Tibial nerve (tissue), 4 donors: ENCODE results near the gene VEGFA.

Source experiments
- EP300 ChIP-seq, 2 donors: sonication (generic); formaldehyde crosslinking; IDR thresholded peaks; one replicate each; pipeline ENCODE4 v1.6.1; 2017; ENCODE audit warnings: antibody characterized with exemption in 2 of 2, mild to moderate bottlenecking in 1 of 2
- POLR2A ChIP-seq, 2 donors: fragments of 450-650 bp; IDR thresholded peaks; one replicate each; pipeline ENCODE4 v1.6.1; 2017; ENCODE audit warnings: antibody characterized with exemption in 2 of 2, mild to moderate bottlenecking in 2 of 2, moderate library complexity in 2 of 2
- TF ChIP-seq, protein P1 (sequence below), 5 experiments: fragments of 200-600 bp in 3 of 5; fragments of 450-650 bp in 2 of 5; sonication (generic) in 3 of 5; IDR thresholded peaks; one replicate each; pipeline ENCODE4 v1.5.1; 2016 to 2019; ENCODE audit warnings: antibody characterized with exemption in 5 of 5, mild to moderate bottlenecking in 3 of 5, moderate library complexity in 2 of 5

- no peak for TF ChIP-seq POLR2A (IDR thresholded peaks at IDR 0.05)
- TF ChIP-seq, protein P1, sequence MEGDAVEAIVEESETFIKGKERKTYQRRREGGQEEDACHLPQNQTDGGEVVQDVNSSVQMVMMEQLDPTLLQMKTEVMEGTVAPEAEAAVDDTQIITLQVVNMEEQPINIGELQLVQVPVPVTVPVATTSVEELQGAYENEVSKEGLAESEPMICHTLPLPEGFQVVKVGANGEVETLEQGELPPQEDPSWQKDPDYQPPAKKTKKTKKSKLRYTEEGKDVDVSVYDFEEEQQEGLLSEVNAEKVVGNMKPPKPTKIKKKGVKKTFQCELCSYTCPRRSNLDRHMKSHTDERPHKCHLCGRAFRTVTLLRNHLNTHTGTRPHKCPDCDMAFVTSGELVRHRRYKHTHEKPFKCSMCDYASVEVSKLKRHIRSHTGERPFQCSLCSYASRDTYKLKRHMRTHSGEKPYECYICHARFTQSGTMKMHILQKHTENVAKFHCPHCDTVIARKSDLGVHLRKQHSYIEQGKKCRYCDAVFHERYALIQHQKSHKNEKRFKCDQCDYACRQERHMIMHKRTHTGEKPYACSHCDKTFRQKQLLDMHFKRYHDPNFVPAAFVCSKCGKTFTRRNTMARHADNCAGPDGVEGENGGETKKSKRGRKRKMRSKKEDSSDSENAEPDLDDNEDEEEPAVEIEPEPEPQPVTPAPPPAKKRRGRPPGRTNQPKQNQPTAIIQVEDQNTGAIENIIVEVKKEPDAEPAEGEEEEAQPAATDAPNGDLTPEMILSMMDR (IDR thresholded peaks at IDR 0.05) = no peak
- TF ChIP-seq EP300 (IDR thresholded peaks at IDR 0.05) = no peak
These were observed 49.0 kb upstream of the VEGFA start for GRCh38 chr6:43720999-43721398.
